A673 (cell line): ENCODE measurements around the gene CALML4.

Source experiments
- CTCF ChIP-seq: fragments of 300-800, 200-600 bp; sonication (generic); conservative IDR thresholded peaks from 2 replicates; pipeline ENCODE4 v1.5.1; 2017; ENCODE audit warnings: low read depth, mild to moderate bottlenecking, antibody characterized with exemption, low read length, moderate library complexity, mixed read lengths
- EZH2 ChIP-seq: fragments of 200-600 bp; sonication (generic); IDR thresholded peaks from 2 replicates; pipeline ENCODE4 v1.6.1; 2017; ENCODE audit warnings: borderline replicate concordance, low read depth, mild to moderate bottlenecking, mixed read lengths, antibody characterized with exemption, low read length; ENCODE audit not compliant: poor library complexity, severe bottlenecking

DNA sequence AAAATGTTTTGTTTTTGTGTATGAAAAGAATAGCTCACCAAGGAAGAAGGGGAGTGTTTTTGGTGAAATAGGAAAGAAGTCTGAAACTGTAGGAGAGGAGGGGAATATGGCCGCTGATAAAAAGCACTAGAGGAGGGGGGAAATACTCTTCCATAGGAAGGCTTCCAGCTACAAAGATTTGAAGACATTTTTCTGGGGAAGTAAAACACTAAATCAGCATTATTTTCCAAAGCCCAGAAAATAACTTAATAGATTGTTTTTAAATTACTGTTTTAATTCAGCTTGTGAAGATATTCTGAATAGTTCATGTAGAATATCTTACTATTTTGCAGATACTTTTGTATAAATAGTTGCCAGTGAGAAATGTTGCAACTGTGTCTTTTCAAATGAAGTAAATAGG, 54.9 kb downstream of the CALML4 start:
- no peak for TF ChIP-seq CTCF
- TF ChIP-seq EZH2, result no peak
